GM11168 (cell line): ENCODE data around the gene GPR160.

Experiments
- in situ Hi-C: fragments of 300-500 bp; cut with MboI; formaldehyde crosslinking; loops from one replicate; pipeline ENCODE4 v1.12.0; 2022; ENCODE audit warnings: low sequenced_read_pairs; ENCODE audit not compliant: unreplicated experiment

Gene GPR160

DNA sequence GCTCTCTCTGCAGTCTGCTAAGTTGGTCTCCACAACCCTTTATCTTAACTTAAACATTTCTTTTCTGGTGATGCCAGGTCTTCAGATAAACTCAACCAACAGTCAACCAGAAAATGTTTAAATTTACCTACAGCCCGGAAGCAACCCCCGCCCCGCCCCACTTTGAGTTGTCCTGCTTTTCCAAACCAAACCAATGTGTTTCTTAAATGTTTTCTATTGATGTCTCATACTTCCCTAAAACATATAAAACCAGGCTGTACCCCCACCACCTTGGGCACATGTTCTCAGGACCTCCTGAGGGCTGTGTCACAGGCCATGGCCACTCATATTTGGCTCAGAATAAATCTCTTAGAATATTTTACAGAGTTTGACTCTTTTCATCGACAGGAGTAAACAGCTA lies 13.2 kb upstream of the GPR160 start:
- in situ Hi-C loops, result no loop called here

DNA sequence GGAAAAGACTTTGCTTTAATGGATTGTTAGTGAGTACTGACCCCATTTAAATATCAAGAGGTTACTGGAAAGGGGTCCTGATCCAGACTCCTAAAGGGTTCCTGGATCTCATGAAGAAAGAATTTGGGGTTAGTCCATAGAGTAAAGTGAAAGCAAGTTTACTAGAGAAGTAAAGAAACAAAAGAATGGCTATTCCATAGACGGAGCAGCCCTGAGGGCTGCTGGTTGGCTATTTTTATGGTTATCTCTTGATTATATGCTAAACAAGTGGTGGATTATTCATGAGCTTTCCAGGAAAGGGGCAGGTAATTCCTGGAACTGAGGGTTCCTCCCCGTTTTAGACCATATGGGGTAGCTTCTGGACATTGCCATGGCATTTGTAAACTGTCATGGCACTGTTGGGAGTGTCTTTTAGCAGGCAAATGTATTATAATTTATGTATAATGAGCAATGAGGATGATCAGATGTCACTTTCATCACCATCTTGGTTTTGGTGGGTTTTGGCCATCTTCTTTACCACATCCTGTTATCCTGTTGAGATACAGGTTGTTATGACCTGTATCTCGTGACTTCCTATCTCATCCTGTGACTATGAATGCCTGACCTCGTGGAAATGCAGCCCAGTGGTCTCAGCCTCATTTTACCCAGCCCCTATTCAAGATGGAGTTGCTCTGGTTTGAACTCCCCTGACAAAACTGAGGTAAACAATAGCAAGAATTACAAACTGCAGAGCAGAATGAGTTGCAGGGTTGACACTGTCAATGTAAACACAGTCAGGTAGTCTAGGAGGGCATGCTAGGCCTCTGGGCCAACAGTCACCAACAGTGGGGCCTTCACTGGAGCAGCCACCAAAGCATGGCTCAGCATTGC lies 10.3 kb upstream of the GPR160 start:
- in situ Hi-C loops, result no loop called here

DNA sequence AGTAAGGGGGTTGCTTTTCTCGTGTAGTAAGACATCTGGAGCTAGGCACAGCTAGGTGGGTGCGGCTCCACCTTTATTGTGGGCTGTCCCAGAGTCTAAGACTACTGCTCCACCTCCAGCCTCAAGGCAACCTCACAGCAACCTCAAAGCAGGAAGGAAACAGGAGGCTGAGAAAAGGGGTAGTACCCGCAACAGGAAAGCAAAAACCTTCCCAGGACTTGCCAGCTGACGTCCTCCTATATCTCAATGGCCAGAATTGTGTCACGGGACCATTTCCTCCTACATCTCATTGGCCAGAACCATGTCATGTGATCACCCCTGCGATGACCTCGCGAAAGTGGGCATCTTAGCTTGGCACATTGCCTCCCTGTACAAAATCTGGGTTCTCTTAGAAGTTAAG lies 4.3 kb upstream of the GPR160 start:
- in situ Hi-C loops, result no loop called here

DNA sequence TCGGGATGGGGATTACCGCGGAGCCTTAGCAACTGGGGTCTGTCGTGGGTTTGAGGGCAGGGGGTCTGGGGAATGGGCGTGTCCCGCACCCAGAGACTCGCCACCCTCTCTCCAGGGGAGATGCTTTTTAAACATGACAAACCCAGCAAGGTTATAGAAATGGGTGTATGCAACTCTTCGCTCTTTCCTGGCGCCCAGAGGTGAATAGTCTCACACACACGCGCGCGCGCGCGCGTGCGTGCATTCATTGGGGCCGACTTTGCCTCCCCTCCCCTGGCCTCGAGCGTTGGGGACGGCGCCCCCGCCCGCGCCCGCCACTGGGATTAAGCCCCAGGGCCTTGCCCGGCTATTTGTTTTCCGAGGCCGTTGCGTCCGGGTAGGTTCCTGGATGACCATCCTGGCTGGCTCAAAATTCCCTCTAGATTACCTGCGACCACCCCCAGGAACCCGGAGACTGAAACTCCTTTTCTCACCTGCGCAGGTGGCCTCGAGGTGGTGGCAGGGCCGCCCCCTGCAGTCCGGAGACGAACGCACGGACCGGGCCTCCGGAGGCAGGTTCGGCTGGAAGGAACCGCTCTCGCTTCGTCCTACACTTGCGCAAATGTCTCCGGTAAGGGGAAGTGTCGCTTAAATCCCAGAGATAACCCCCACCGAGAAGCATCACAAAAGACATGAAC lies 777 bp downstream of the GPR160 start:
- in situ Hi-C loops, result no loop called here

DNA sequence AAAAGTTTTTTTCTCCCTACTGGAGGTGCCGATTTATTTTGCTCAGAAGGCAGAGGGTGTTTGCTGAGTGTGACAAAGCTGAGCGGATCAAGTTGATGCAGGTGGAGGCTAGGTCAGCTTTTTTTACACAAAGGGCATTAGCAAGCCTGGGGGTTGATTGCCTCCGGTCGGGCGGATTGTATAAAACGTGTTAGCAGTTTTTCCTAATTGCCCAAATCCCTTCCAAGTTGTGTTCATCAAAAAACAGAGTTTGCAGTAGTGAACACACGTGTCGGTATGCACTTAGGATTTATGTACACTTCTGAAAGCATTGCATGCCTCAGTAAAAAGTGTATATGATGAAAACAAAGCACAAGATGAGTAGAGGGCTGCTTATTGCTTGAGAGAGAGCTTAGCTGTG lies 2.6 kb downstream of the GPR160 start:
- in situ Hi-C loops, result no loop called here

DNA sequence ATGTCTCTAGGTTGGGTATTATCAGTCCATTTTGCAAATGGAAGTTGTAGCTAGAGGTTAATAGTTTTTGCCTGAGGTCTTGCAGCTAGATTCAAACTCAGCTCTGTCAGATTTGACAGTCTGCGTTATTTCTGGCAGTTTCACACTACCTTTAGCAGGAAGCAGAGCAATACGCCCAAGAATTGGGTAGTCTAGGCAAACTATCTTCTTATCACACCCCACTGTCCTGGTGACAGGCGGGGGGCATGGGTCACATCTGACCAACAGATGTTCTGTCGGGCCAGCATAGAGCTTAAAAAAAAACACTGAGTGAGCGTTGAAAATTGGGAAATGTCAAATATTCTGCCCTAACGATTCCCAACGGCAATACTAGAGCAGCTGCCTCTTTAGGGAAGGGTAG lies 5.7 kb downstream of the GPR160 start:
- in situ Hi-C loops, result no loop called here

DNA sequence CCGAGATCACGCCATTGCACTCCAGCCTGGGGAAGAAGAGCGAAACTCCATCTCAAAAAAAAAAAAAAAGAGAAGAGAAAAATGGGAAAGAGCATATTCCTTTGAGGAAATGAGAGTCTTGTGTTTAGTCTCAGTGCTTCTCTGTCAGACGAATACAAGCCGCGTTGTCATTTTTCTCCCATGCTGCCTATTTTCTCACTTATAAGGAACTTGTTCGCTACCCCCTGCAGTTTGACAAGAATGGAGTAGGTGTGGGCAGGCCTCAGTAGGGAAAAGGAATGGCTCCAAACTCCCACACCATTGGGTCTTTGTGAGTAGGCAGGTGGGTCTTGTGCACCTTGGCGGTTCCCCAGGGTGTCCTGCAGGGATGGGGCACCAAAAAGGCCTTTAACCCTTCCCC lies 6.5 kb downstream of the GPR160 start:
- in situ Hi-C loops, result no loop called here

DNA sequence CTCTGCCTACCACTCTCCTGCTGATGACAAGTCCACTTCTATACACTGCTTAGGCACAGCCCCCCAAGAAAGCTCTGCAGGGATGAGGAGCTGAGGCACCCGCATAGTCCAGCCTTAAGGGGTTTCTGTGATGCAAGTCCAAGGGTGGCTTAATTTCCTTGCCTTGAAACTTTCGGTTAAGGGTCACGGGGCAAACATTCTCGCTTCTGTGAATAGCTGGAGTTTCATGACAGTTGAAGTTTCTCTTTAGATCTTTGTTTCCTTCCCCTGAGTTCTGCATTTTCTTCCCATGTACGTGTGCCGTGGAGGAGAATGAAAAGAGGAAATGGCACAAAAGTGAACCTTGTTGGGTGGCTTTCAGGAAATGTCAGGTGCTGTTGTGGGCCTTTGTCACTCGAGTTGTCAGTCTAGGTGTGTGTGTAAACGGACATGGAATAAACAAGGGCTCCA lies 7.0 kb downstream of the GPR160 start:
- in situ Hi-C loops, result no loop called here

DNA sequence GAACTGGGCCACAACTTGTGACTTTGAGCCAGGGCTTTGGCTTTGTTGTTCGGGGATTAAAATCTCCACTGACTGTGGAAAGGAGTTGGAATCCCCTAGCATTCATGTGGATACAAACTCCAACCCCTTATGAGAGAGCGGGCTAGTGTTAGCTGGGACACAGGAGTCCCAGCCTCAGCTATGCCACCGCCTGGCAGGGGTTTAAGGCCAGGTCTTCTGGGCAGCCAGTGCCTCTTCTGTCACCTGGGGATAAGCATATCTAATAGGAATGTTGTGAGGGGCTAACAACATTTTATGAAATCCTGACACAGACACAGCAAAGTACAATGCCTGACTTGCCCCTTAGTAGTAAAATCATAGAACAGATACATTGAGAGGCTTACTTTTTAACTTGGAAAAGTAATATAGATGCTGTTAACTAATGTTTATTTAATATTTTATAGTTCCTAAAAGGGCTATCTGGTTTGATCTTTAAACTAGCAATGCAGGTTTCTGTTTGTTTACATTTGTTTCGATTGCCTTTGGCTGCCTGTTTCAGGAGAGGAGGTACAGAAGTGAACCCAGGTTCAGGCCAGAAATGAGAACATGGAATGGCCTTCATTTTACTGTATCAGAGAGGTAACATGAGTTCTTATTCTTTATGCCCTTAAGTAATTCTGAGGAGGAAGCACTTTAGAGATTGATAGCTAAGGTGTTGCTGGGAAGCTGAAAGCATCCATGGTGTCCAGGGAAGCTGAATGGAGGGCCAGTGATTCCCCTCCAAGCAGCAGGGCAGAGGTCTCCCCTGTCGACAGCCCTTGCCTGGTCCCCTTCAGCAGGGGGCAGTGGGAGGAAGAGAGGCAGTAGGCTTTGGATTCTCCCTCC lies 8.7 kb downstream of the GPR160 start:
- in situ Hi-C loops, result no loop called here

DNA sequence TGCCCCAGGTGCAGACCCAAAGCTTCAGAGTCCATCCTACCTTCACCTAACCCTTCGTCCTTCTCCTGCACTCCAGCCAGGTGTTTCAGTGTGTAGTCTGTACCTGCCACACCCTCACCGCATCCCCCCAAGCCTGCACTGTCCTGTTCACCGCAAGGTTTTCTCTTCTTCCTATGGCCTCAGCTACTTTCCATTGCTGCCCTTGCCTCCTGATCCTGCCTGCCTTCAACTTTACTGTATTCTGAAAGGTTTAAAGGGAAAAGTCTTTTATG lies 9.3 kb downstream of the GPR160 start:
- in situ Hi-C loops, result no loop called here

DNA sequence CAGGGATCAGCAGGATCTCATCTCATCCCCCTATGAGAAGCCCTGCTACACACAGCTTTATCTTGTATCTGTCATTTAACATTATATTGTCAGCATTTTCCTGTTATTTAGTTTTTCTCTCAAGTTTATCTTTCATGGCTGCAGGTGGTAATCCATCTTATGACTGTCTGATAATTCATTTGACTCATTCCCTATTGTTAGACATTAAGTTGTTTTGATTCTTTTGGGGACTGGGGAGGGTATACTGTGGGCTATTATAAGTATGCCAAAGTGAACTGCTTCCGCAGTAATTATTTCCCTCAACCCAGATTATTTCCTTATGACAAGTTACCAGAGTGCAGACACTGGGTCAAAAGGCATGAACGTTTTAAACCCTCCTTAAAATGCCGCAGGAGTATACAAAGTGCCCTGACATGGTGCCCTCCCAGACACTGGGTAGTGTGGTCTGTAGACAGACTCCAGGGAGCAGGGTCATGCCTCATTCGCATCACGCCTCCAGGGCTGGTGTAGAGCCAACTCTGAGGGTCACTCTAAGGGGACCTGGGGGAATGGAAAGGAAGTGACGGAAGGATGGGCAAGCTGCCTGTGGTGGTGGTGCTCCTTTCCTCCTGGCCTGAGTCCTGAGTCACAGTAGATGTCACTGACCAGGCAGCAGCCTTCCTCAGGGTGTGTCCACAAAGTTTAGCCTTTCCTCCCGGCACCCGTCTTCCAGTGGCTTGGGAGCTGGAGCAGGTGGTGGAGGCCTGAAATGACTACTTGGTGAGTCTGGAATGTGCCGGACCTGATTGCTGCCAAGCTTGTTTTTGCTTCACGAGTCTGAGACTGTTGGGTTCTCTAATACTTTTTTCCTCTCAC lies 11.6 kb downstream of the GPR160 start:
- in situ Hi-C loops, result no loop called here

DNA sequence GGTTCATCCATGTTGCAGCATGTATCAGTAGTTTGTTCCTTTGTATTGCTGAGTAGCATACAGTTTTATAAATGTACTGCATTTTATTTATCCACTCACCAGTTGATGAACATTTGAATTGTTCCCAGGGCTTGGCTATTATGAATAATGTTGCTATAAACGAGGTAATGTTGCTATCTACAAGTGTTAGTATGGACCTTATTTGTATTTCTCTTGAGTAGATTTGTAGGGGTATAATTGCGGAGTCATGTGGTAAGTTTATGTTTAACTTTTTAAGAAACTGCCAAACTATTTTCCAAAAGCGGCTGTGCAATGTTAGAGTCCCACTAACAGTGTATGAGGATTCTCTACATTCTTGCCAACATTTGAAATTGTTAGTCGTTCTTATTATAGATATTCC lies 13.0 kb downstream of the GPR160 start:
- in situ Hi-C loops, result no loop called here

DNA sequence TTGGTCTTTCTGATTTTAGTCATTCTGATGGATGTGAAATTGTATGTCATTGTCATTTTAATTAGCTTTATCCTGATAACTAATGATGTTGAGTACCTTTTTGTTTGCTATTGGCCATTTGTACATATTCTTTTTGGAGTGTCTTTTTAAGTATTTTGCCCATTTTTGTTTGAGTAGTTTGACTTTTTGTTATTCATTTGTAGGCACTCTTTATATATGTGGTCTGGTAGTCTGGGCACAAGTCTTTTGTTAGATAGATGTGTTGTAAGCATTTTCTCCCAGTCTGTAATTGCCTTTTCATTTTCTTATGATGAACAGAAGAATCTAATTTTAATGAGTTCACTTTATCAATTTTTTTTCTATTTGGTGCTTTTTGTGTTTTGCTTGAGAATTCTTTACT lies 14.6 kb downstream of the GPR160 start:
- in situ Hi-C loops, result no loop called here

DNA sequence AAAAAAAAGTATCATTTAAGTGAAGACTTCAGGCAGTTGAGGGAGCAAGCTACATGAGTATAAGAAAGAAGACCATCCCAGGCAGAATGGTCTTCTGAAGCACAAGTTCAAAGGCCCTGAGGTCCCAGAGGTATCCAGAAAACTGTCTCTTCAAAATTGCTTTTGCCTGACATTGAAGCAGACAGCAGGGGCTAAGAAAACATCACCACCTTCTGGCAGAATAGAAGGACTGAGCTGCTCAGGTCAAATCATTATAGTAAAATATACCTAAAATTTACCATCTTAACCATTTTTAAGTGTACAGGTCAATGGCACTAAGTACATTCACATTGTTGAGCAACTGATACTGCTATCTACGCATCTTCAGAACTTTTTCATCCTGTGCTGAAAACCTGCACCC lies 16.4 kb downstream of the GPR160 start:
- in situ Hi-C loops, result no loop called here

DNA sequence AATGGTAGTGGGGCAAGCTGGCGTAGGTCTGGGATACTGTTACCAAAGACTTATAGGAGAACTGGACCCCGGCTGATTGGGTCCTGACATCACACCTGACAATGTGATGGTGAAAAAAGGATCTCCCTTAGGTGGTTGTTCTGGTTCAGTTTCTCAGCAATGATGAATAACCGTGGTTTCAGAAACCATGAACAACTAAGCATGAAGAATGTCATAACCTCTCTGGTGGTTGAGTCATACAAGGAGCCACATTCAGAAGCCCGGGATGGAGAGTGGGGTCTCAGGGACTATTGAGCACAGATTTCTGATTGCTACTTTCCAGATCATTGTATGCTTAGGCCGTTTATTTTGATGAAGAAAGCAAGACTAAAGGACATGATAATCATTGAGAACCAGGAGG lies 17.4 kb downstream of the GPR160 start:
- in situ Hi-C loops, result no loop called here

DNA sequence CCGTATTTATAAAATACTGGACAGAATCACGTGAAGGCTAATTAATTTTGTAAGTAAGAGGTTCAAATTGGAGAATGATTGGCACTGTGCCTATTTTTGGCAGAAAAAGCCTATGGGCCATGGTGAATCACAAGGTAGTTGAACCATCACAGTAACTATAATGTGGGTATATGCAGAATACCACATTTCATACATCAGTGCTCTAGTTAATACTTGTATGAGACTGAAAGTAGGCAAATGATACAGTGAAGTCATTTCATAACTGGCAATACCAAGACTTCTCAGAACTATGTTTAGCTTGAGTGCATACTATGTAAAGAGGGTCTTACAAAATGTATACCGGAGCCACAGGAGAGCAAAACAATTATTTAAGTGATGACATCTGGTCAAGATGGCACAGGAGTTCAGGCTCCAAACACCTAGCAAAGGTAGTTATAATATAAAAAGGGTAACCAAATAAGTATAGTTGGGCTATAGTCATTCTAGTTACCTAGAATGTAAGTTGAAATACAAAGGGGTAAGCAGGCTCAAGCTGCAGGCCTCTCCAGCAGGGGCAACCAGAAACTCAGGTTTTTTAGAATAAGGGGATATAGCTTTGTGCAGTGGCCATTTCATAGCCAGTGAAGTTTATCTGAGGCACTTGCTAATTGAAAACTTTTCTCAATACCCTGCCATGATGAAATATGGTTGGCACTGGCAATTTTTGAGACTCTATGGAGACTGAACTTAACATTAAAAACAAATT lies 19.1 kb downstream of the GPR160 start:
- in situ Hi-C loops, result no loop called here

DNA sequence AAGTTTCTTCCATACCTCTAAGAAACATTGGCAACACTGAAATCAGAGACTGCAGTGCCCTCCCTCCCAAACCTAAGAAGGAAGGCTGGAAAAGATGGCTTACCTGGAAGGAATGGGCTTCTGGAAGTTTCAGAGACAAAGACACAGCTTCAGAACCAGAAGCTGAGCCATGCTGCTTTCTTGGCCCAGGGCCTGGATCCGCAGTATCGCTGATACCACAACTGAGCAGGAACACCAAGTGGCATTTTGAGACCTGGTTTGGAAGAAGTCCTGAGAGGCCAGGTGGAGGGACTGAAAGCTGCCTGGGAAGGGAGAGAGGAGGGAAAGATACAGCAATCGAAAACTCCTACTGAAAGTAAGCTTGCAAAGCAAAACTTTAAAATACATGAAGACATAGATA lies 19.8 kb downstream of the GPR160 start:
- in situ Hi-C loops, result no loop called here

DNA sequence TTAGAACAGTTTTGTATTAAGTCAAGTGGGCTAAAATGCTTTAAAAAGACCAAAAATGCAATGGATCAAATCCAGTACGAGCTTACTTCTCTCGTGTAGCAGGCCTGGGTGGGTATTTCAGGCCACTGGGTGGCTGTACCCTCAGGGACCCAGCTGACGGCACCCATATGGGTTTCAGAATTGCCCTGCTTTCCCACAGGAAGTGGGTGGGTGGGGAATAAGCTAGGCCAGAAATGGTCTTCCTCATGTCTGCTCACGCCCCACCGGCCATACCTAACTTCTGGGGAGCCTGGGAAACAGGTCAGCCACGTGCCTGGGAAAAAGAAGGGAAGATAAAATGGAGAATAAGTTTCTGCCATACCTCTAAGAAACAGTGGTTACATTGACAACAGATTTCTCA lies 20.3 kb downstream of the GPR160 start:
- in situ Hi-C loops, result no loop called here

DNA sequence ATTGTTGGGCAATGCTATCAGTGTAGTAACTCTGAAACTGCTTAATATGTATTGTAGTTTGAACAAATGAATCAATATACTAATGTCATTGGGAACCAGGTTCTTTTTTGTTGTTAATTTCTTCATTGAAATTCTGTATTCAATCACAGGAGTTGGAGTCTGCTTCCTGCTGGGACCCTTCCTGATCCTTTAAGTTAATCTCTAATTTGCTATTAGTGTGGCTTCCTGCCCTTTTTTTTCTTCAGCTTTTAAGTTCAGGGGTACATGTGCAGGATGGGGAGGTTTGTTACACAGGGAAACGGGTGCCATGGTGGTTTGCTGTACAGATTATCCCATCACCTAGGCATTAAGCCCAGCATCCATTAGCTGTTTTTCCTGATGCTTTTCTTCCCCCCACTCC lies 21.7 kb downstream of the GPR160 start:
- in situ Hi-C loops, result no loop called here

DNA sequence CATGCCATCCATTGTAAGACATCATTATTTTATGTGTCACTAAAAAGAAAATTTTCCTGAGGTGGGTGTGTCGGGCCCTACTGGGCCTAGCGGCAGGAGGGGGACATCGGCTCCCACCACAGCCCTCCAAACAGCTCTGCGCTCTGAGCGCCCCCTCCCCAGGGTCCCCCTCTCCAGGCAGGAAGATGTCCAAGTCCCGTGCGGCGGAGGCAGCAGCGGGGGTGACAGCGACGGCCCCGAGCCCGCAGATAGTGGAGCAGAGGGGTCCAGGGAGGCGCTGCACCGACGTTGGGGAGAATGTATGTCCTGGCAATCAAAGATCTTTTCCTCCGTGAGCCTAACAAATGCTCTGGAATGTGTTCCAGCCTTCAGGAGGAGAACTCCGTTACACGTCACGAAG lies 24.3 kb downstream of the GPR160 start:
- in situ Hi-C loops, result no loop called here
